ENCODE data around the gene IFIT5.

GRCh38 chr10:89425000-89425399 lies 10.6 kb downstream of the IFIT5 start:
- no peak for TF ChIP-seq CTCF (IDR thresholded peaks at IDR 0.05; ENCODE audit: low read depth, low read length, poor library complexity, severe bottlenecking)
- no peak for TF ChIP-seq EZH2phosphoT487 (IDR thresholded peaks at IDR 0.05; ENCODE audit: borderline replicate concordance, low read length)

All from DOHH2 (cell line).